GM18873 (cell line): Measurements from ENCODE around the gene AGBL4.

Experiments used
- ATAC-seq: cut with Tn5 transposase; IDR thresholded peaks from one replicate; pipeline ENCODE4 v1.9.1; 2021; ENCODE audit warnings: mild to moderate bottlenecking, moderate library complexity, moderate number of reproducible peaks; ENCODE audit not compliant: unreplicated experiment, low FRiP score

Gene AGBL4

GRCh38 chr1:48920851-48921250 lies 1102.9 kb downstream of the AGBL4 start:
- ATAC-seq, result no peak

- no peak for ATAC-seq
Observed at GRCh38 chr1:48917901-48918603, 1105.7 kb downstream of the AGBL4 start.

GRCh38 chr1:48917070-48917454 lies 1106.7 kb downstream of the AGBL4 start:
- ATAC-seq, result no peak

- ATAC-seq, result no peak
Observed at GRCh38 chr1:48916130-48917069, 1107.4 kb downstream of the AGBL4 start.

- no peak for ATAC-seq
Observed at GRCh38 chr1:48908606-48909005, 1115.1 kb downstream of the AGBL4 start.

- ATAC-seq, result no peak
Observed at GRCh38 chr1:48906729-48907128, 1117.0 kb downstream of the AGBL4 start.

- no peak for ATAC-seq
Observed at GRCh38 chr1:48906164-48906563, 1117.6 kb downstream of the AGBL4 start.

- ATAC-seq, result no peak
Observed at GRCh38 chr1:48903291-48903690, 1120.5 kb downstream of the AGBL4 start.

GRCh38 chr1:48898894-48899293 lies 1124.9 kb downstream of the AGBL4 start:
- no peak for ATAC-seq

- no peak for ATAC-seq
Observed at GRCh38 chr1:48889615-48890014, 1134.1 kb downstream of the AGBL4 start.

- no peak for ATAC-seq
Observed at GRCh38 chr1:48889082-48889481, 1134.7 kb downstream of the AGBL4 start.

- no peak for ATAC-seq
Observed at GRCh38 chr1:48887796-48888195, 1136.0 kb downstream of the AGBL4 start.

GRCh38 chr1:48882020-48882419 lies 1141.7 kb downstream of the AGBL4 start:
- ATAC-seq, result no peak

GRCh38 chr1:48878191-48878940 lies 1145.4 kb downstream of the AGBL4 start:
- ATAC-seq, result no peak

GRCh38 chr1:48876330-48876785 lies 1147.4 kb downstream of the AGBL4 start:
- ATAC-seq, result no peak

GRCh38 chr1:48875552-48876329 lies 1148.0 kb downstream of the AGBL4 start:
- ATAC-seq, result no peak

GRCh38 chr1:48873944-48874343 lies 1149.8 kb downstream of the AGBL4 start:
- no peak for ATAC-seq

- no peak for ATAC-seq
Observed at GRCh38 chr1:48870596-48870995, 1153.2 kb downstream of the AGBL4 start.

- no peak for ATAC-seq
Observed at GRCh38 chr1:48869116-48869893, 1154.4 kb downstream of the AGBL4 start.
